ENCODE data around the gene SNCG.
"Not testable (repeated sequence)": the region's sequence is repeated elsewhere in the genome, so short reads cannot be mapped to it uniquely, and the experiment has no call there.

Gene SNCG

GRCh38 chr10:86945361-86946212 lies 12.8 kb upstream of the SNCG start:
- no peak for DNase-seq

- no peak for DNase-seq
These were observed 11.9 kb upstream of the SNCG start for GRCh38 chr10:86946213-86947155.

- DNase-seq: not testable (repeated sequence)
These were observed 10.6 kb upstream of the SNCG start for GRCh38 chr10:86947806-86948205.

GRCh38 chr10:86950349-86950748 lies 8.1 kb upstream of the SNCG start:
- no peak for DNase-seq

GRCh38 chr10:86951184-86951761 lies 7.1 kb upstream of the SNCG start:
- no peak for DNase-seq

GRCh38 chr10:86952106-86952505 lies 6.3 kb upstream of the SNCG start:
- DNase-seq: no peak

- not testable (repeated sequence) for DNase-seq
These were observed 5.7 kb upstream of the SNCG start for GRCh38 chr10:86952697-86953096.

GRCh38 chr10:86953747-86954680 lies 4.4 kb upstream of the SNCG start:
- DNase-seq: no peak

- no peak for DNase-seq
These were observed 3.5 kb upstream of the SNCG start for GRCh38 chr10:86954681-86955500.

- DNase-seq: no peak
These were observed 2.8 kb upstream of the SNCG start for GRCh38 chr10:86955501-86956194.

GRCh38 chr10:86956195-86956847 lies 2.1 kb upstream of the SNCG start:
- DNase-seq: no peak

- no peak for DNase-seq
These were observed 1.5 kb upstream of the SNCG start for GRCh38 chr10:86956848-86957448.

GRCh38 chr10:86957471-86958115 lies 806 bp upstream of the SNCG start, which contains the start of gene MMRN2:
Gene MMRN2 (minus strand): TSS chr10:86957615. CDS start chr10:86957541, 74 bp downstream.
- DNase-seq: no peak

GRCh38 chr10:86958901-86959736 lies 720 bp downstream of the SNCG start:
- DNase-seq: no peak

GRCh38 chr10:86959737-86960002 lies 1.3 kb downstream of the SNCG start:
- DNase-seq: no peak

GRCh38 chr10:86960003-86960862 lies 1.8 kb downstream of the SNCG start:
- DNase-seq: no peak

- no peak for DNase-seq
These were observed 2.5 kb downstream of the SNCG start for GRCh38 chr10:86960863-86961434.
